ENCODE data around the gene NAA80. TPM values are rescaled to one million over a fixed set of nuclear protein-coding genes. Genes with fewer than 3 reads are reported as not detected.

NAA80 gene
- total RNA-seq, 4 donors from 2014 or later = 12.5 to 22.1 (median 14.8) TPM

DNA sequence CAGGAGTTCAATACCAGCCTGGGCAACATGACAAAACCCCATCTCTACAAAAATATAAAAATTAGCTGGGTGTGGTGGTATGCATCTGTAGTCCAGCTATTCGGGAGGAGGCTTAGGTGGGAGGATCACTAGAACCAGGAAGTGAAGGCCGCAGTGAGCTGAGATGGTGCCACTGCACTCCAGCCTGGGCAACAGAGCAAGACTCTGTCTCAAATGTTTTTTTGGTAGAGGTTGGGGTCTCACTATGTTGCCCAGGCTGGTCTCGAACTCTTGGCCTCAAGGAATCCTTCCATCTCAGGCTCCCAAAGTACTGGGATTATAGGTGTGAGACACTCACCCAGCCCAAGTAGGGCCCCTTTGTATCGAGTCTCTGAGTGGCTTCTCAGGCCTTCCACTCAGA is 5.1 kb downstream of the NAA80 start:
- intact Hi-C loops (cut with DNase I; ENCODE audit: low total_unique reads) = no loop called here
- peaks cover 28 to 35% of the 10 kb centered on the region in 2 donors for H3K4me1 ChIP-seq
- ATAC-seq (no peak), DNase-seq (no peak)
- TF ChIP-seq, protein P1, sequence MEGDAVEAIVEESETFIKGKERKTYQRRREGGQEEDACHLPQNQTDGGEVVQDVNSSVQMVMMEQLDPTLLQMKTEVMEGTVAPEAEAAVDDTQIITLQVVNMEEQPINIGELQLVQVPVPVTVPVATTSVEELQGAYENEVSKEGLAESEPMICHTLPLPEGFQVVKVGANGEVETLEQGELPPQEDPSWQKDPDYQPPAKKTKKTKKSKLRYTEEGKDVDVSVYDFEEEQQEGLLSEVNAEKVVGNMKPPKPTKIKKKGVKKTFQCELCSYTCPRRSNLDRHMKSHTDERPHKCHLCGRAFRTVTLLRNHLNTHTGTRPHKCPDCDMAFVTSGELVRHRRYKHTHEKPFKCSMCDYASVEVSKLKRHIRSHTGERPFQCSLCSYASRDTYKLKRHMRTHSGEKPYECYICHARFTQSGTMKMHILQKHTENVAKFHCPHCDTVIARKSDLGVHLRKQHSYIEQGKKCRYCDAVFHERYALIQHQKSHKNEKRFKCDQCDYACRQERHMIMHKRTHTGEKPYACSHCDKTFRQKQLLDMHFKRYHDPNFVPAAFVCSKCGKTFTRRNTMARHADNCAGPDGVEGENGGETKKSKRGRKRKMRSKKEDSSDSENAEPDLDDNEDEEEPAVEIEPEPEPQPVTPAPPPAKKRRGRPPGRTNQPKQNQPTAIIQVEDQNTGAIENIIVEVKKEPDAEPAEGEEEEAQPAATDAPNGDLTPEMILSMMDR (IDR thresholded peaks at IDR 0.05 in 4 of 5, conservative IDR thresholded peaks at IDR 0.05 in 1 of 5) = no peak
- no peak for TF ChIP-seq POLR2A (IDR thresholded peaks at IDR 0.05)
- H3K9me3 ChIP-seq = no peaks in the 10 kb centered on the region
- in situ Hi-C loops (cut with MboI; ENCODE audit: low sequenced_read_pairs in 4 of 4) = loop anchor here in 1 of 4 donors (25.0 kb wide), 1 partner anchor 357 kb away; the partner anchor contains the start of genes MON1A and RBM6
- H3K4me3 ChIP-seq = no peak overlapping the region
- peak overlapping the region in 3 of 4 donors; percentile 97 to 98 (median 97) for H3K27ac ChIP-seq
- H3K36me3 ChIP-seq = peaks cover 0 to 22% of the 10 kb centered on the region in 2 donors
- H3K27me3 ChIP-seq = no peaks in the 10 kb centered on the region

DNA sequence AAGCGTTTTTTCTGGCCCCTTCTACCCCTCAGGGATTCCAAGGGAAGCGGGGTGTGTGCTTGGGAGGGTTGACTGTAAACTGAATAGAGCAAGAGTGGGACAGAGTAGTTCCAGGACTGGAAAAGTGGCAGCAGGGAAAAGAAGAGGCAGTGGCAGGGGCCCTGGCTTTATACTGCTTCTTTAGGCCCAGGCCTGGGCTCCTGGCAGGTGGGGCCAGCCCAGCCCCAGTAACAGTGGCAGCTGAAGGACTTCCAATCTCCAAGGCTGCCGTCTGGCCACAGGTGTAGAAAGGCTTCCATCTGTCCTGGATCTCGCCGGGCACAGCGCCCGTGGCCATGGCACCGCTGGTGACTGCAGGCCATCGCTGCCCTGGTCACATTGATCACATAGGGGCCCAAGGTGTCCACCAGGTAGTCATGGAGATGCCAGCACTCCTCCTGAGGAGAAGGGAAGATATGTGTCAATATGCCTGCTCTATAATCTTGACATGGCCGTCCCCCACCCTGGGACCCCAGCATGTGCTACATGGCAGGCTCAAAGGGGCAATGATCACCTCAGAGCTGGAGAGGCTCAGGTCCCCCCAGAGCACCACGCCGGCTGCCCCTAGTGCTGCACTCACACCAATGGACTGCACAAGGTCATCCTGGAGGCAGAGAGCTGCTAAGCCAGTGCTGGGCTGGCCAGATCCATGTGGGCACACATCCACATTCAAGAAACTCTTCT is 6.0 kb downstream of the NAA80 start:
- no peak for TF ChIP-seq POLR2A (IDR thresholded peaks at IDR 0.05)
- TF ChIP-seq, protein P1 (IDR thresholded peaks at IDR 0.05 in 4 of 5, conservative IDR thresholded peaks at IDR 0.05 in 1 of 5) = no peak
- Histone ChIP-seq H3K27me3 (no peaks in the 10 kb centered on the region), H3K4me3 (peak overlapping the region; percentile 60 to 96 (median 94)), H3K36me3 (peaks cover 0 to 30% of the 10 kb centered on the region in 2 donors), H3K4me1 (peaks cover 22 to 28% of the 10 kb centered on the region in 2 donors), H3K27ac (peak overlapping the region; percentile 97 to 99 (median 98)), H3K9me3 (no peaks in the 10 kb centered on the region)
- intact Hi-C loops (cut with DNase I; ENCODE audit: low total_unique reads) = no loop called here
- in situ Hi-C loops (cut with MboI; ENCODE audit: low sequenced_read_pairs in 4 of 4) = loop anchor here in 1 of 4 donors (25.0 kb wide), 1 partner anchor 356 kb away; the partner anchor contains the start of genes MON1A and RBM6
- DNase-seq (peak in 1 of 2 donors; percentile 49), ATAC-seq (peak in 1 of 2 donors; percentile 1)

DNA sequence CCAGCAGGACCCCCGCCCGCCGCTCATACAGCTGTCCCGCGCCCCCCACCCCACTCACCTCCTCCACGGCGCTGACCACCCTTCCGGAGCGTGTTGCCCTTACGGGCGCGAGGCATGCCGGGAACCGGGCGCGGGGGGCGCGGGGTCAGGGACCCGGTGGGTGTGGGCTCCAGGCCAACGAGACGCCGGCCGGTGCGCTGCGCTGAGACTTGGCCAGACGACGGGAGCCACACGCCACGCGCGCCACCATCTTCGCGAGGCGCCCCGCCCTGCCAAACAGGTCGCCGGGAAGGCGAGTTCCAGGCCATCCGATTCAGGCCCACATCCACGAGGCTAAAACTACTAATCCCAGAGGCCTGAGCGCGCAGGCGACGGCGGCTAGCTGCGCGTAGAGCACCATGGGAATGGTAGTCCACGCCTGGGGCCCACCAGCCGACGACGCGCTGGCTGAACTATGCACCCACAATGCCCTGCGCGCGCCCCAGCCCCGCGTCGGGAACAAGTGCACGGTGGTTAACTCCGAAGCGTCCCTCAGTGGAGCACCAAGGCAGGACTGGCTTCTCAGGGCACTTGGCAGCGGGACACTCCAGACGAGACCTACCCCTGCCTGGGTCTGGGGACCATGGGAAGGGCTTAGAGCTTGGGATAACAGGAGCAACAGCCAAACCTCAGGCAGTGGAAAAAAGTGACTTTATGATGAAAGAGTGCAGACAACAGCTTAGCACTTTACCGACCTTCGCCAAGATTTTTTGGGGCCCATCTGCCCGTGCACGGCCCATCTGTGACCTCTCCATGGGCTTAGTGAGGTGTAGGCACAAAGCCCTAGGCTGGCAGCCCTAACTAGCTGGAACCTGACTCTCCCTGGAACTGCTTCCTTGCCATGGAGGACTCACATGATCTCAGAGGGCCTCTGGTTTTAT is 6.8 kb downstream of the NAA80 start, which contains the start of gene IFRD2:
Gene IFRD2 (minus strand): TSS at position 271 of the 920 bp plus-strand sequence. CDS start 155 bp downstream, at position 116.
- Histone ChIP-seq H3K9me3 (no peaks in the 10 kb centered on the region), H3K4me1 (peaks cover 20 to 23% of the 10 kb centered on the region in 2 donors), H3K36me3 (peaks cover 0 to 38% of the 10 kb centered on the region in 2 donors), H3K27ac (peak within 1 kb of the TSS; percentile 97 to 99 (median 98)), H3K27me3 (no peaks in the 10 kb centered on the region), H3K4me3 (peak within 1 kb of the TSS; percentile 81 to 96 (median 94))
- DNase-seq = peak; percentile 97 to 98
- ATAC-seq = peak; percentile 87
- in situ Hi-C loops (cut with MboI; ENCODE audit: low sequenced_read_pairs in 4 of 4) (loop anchor here in 1 of 4 donors (25.0 kb wide), 1 partner anchor 355 kb away; the partner anchor contains the start of genes MON1A and RBM6), intact Hi-C loops (cut with DNase I; ENCODE audit: low total_unique reads) (no loop called here)
- peak; percentile 82 to 87 for TF ChIP-seq POLR2A (IDR thresholded peaks at IDR 0.05)
- TF ChIP-seq, protein P1 (IDR thresholded peaks at IDR 0.05 in 4 of 5, conservative IDR thresholded peaks at IDR 0.05 in 1 of 5) = no peak

GRCh38 chr3:50290161-50290641 is 9.0 kb downstream of the NAA80 start:
- H3K27ac ChIP-seq = peak overlapping the region; percentile 97 to 99 (median 98)
- in situ Hi-C loops (cut with MboI; ENCODE audit: low sequenced_read_pairs in 4 of 4) = loop anchor here in 1 of 4 donors (25.0 kb wide), 1 partner anchor 353 kb away; the partner anchor contains the start of genes MON1A and RBM6
- no peak for DNase-seq
- TF ChIP-seq POLR2A (IDR thresholded peaks at IDR 0.05) = no peak
- TF ChIP-seq, protein P1 (IDR thresholded peaks at IDR 0.05 in 4 of 5, conservative IDR thresholded peaks at IDR 0.05 in 1 of 5) = no peak
- no peaks in the 10 kb centered on the region for H3K27me3 ChIP-seq
- no peak for ATAC-seq
- H3K4me3 ChIP-seq = no peak overlapping the region
- peaks cover 0 to 38% of the 10 kb centered on the region in 2 donors for H3K36me3 ChIP-seq
- intact Hi-C loops (cut with DNase I; ENCODE audit: low total_unique reads) = no loop called here
- H3K9me3 ChIP-seq = no peaks in the 10 kb centered on the region
- H3K4me1 ChIP-seq = peaks cover 20 to 23% of the 10 kb centered on the region in 2 donors
